GM18499 (cell line): ENCODE results near the gene G6PC1.
"Not testable (repeated sequence)": the region's sequence is repeated elsewhere in the genome, so short reads cannot be mapped to it uniquely, and the experiment has no call there.

Experiments
- ATAC-seq: cut with Tn5 transposase; IDR thresholded peaks from one replicate; pipeline ENCODE4 v1.9.1; 2021; ENCODE audit warnings: moderate number of reproducible peaks; ENCODE audit not compliant: insufficient read depth, unreplicated experiment

Gene G6PC1

DNA sequence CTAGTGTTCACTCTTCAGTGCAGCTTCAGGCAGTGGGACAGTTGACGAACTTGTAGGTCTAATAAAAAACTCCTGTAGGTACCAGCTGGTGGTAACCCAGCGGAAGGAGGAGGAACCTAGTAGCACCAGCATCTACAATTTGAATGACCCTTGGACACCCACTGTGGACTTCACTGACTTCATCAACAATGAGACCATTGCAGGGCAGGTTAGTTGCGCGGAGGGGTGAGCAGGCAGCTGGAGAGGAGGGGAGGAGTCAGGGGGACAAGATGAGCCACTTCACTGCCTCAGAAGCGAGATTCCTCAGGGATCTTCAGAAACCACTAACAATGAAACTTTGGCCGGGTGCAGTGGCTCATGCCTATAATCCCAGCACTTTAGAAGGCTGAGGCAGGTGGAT lies 27.3 kb upstream of the G6PC1 start:
- no peak for ATAC-seq

DNA sequence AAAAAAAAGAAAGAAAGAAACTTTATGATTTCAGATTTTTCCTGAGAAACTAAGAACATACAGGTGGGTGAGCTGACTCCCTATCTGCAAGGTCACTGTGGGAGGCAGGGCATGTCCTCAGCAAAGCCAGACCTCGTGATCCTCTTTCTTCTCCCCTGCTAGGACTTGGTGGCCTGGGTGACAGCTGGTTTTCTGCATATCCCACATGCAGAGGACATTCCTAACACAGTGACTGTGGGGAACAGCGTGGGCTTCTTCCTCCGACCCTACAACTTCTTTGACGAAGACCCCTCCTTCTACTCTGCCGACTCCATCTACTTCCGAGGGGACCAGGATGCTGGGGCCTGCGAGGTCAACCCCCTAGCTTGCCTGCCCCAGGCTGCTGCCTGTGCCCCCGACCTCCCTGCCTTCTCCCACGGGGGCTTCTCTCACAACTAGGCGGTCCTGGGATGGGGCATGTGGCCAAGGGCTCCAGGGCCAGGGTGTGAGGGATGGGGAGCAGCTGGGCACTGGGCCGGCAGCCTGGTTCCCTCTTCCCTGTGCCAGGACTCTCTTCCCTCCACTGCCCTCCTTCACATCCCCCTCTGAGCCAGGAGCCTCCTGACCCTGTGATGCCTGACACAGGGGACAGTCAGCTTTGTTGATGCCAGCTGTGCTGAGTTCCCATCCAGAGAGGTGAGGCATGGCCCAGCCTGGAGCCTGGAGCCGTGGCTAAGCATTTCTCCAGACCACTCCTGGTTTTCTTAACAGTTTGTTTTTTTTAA lies 26.5 kb upstream of the G6PC1 start:
- not testable (repeated sequence) for ATAC-seq

DNA sequence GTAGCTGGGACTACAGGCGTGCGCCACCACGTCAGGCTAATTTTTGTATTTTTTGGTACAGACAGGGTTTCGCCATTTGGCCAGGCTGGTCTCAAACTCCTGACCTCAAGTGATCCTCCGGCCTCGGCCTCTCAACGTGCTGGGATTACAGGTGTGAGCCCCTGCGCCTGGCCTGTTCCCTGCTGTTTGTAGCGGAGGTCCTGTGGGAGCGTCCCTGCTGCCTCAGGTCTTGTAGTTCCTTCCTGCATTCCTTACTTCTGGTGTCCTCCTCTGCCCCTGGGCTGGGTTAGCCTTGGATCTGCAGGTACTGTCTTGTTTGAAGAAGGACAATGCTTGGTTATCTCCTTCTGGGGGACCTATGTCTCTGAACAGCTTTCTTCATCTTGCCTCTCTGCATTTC lies 23.6 kb upstream of the G6PC1 start:
- ATAC-seq = no peak

DNA sequence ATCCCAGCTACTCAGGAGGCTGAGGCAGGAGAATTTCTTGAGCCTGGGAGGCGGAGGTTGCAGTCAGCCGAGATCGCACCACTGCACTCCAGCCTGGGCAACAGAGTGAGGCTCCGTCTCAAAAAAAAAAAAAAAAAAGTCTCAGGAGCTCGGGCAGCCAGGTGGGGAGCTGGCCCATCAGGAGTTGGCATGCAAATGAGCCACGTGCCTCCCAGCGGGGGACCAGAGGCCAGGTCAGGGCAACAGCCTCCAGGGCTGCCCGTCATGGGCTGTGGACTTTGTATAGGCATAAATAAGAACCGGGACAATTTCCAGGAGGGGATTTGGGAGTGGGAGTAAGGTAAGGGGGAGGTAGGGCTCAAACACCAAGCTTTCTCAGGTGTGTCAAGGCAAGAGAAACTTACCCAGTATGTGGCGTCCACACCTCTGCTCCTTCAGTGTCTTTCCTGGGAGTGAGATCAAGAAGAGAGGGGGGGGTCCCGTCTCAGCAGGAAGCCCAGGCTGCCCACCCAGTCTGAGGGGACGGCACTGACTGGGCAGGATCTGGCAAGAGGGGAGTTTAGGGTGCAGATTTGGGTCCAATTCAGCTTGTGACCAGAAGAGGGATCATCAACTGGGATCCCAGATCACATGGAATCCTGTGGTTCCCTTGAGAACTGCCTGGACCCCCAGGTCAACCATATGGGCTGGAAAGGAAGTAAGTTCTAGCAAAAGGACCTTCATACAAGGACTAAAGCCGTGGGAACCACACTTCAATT lies 22.3 kb upstream of the G6PC1 start:
- no peak for ATAC-seq

DNA sequence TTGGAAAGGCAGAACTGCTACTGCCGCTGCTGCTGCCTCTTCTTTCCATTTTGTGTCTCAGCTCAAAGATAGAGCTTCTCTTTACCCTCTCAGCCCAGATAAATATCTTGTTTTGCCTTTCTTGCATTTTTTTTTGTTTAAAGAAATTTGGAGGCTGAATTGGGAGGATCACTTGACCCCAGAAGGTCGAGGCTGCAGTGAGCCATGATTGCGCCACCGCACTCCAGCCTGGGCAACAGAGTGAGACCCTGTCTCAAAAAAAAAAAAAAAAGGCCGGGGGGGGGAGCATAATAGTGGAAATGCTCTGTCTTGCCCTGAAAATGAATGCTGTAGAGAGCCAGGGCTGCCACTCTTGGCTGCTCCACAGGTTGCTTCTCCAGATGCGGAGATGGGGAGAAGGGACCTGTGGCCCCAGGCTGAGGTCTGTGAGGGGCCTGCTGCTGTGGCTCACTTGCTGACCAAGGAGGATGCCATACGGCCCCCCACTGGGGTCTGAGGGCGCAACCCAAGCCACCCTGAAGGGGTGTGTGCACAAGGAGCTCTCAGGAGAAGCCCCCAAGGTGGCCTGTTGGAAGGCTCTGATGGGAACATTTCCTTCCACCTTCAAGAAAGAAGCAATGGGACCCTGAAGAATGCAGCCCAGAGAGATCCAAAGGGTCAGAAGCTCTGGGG lies 21.5 kb upstream of the G6PC1 start:
- no peak for ATAC-seq

DNA sequence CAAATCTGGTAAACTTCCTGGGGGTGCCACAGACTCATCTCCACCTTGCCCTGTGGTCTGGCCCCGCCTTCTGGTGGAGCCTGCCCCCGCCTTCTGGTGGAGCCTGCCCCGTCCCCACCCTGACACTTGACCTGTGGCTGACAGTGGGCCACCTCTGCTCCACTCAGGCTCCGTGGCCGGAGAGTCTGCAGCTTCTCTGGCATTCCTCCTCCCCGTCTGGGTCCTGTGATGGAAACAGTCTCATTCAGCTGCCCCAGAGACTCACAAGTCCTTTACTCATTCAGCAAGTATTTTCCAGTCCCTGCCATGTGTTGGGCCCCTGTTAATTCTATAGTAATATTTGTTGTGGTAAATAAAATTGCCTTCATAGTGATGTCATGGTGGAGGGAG lies 21.0 kb upstream of the G6PC1 start:
- ATAC-seq = no peak

DNA sequence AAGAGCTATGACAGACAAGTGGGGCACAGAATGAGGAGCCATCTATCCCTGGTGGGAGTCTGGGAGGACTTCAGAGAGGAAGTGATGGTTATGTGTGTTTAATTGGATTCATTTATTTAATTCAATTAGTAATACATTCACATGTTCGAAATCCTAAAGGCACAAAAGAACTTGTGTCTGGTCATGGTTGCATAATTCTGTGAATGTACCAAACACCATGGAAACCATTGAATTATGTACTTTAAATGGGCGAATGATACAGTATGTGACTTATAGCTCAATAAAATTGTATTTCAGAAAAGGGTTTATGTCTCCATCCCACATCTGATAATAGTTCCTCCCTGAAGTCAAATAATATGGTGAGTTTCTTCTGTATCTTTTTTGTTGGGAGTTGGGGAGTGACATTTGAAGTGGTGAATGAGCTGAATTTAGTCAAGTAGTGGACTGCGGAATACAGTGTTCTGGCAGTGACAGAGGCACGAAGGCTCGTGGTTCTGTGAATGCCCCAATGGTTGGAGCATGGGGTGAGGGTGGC lies 19.8 kb upstream of the G6PC1 start:
- ATAC-seq = no peak

DNA sequence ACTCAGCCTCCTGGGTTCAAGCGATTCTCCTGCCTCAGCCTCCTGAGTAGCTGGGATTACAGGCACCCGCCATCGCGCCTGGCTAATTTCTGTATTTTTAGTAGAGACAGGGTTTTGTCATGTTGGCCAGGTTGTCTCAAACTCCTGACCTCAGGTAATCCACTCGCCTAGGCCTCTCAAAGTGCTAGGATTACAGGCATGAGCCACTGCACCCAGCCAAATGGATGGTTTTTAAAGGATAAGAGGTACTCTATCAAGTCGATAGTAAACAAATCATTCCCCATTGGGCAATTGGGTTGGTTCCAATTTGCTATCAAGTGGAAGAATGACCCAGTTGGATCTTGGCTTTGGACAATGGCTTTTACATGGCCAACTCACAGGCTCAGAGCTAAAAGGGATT lies 18.9 kb upstream of the G6PC1 start:
- not testable (repeated sequence) for ATAC-seq

DNA sequence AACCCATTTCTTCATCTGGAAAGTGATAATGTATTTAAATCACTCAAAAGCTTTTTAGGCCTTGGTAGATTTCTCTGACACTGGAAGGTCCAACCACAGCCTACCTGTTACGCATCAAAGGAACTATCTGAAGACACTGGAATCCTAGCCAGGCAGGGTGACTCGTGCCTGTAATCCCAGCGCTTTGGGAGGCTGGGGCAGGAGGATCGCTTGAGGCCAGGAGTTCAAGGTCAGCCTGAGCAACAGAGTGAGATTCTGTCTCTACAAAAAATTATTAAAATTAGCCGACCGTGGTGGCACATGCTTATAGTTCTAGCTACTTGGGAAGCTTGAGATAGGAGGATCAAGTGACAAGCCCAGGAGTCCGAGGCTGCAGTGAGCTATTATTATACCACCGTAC lies 18.4 kb upstream of the G6PC1 start:
- ATAC-seq = no peak

DNA sequence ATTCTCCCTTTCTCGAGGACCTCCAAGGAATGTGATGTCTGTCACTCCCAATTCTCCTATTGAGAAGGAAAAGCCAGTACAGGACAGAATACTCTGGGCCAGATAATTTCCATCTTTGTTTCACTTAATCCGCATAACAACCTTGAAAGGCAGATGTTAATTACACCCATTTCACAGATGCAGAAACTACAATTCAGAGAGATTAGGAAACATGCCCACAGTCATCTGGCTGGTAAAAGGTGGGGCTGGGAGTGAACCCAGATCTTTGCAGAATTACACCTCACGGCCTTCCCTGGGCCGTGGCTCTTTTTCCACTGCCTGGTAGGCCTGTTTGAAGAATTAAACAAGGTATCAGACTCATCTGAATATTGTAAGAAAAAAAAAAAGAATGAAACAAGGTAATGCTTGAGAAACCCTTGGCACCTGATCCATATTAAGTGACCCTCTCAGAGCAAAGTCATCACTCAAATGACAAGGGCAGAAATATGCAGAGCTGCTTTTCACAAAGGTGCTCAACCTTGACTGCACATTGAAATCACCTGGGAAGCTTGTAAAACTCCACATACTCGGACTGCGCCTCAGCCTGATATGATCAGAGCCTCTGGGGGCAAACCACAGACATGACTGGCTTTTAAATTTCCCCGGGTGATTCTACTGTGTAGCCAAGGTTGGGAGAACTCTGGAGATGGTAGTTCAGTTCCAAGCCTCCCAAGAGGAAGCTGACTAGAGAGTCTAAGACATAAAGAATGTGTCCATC lies 16.6 kb upstream of the G6PC1 start:
- no peak for ATAC-seq

DNA sequence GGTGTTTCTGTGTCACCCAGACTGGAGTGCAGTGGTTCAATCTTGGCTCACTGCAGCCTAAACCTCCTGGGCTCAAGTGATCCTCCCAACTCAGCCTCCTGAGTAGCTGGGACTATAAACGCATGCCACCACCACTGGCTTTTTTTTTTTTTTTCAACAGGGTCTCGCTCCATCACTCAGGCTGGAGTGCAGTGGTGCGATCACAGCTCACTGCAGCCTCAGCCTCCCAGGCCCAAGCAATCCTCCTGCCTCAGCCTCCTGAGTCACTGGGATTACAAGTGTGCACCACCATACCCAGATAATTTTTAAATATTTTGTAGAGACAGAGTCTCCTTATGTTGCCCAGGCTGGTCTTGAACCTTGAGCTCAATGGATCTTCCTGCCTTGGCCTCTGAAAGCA lies 14.8 kb upstream of the G6PC1 start:
- not testable (repeated sequence) for ATAC-seq

DNA sequence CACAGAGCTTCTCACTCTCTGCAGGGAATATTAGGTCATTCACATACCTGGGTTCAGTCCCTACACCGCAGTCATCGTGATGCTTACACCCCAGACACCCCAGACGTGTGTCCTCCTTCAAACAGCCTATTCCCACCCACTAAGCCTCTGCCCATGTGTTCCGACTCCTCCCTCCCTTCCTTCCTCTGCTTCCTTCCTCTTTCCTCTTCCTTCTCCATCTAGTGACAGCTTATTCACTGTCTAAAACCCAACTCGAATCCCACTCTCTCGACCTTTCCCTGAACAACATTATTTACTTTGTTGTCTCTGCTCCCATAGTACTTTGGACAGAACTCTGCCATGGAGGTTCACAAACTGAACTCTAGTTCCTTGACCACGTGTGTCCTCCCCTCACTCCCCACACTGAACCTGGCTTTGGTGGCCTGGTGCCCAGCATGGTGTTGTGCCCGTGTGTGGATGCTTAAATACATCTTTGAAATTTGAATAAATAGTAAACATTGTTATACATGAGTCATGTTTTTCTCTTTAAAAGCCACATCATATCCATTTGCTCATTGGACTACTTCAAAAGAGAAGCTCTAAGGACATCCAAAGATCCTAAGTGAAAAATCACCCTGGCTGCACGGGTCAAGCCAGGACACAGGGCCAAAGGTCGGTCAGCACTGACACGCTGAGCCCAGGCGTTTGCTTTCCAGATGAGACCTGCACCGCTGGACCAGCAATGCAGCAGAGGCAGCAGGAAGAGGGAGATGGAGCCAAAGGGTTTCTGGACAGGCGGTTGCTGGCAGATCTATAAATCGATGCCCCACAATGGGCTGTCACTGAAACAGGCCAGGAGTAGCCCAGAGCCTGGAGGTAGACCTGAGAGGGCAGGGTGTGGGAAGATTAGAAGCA lies 14.1 kb upstream of the G6PC1 start:
- ATAC-seq = no peak

DNA sequence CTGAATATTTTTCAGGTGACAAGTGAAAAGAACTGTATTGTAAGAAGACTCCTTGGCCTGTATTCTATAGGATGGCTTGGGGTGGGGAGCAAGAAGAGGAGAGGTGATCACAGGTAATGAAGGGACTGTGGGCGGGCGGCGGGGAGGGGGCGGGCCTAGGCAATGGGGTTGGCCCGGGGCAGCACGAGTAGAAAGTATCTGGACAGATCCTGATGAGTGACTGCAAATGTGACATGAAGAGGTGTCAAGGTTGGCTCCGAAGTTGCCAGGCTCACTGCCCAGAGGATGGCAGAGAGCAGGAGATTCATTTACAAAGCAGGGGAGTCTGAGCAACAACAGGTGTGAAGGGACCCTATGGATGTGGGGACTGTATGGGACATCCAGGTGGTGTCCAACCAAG lies 10.8 kb upstream of the G6PC1 start:
- ATAC-seq = no peak

DNA sequence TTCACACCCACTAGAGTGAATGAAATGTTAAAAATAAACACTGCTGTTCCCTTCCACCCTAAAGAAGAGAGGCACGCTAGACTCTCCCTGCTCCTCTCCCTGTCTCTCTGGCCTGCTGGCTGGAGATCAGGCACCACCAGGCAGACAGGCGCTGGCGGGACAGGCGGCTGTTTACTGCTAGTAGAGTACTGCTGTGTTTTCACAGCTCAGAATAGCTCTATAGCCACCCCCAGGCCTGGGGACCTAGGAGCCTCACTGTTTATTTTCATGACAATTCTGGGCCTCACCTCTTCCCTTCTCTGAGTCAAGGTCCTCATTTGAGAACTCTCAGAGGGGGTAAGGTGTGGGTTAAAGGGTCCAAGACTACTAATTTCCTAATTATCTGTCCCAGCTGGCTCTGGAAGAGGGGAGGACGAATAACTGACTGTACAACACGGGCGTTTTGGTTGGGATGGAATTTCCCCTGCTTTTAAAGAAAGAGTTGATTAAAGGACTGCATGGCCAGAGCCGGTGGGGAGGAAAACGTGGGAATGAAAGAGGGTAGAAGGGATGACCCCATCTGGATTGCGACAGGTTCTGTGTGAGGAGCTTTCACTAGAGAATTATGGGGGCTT lies 9.0 kb upstream of the G6PC1 start:
- ATAC-seq = no peak

DNA sequence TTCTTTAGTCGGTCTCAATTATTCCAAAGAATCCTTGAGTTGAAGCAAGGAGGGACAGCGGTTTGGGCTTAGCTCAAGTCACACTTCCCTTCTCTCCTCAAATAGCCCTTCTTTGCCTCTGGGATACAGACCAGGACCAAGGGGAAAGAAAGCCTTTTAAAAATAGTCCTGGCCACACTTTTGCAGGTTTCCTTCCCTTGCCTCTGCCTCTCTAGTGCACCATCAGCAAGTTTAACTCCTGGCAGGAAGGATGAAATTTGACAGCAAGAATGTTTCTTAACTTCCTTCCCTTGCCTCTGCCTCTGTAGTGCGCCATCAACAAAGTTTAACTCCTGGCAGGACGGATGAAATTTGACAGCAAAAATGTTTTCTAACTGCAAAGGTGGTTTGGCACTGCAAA lies 7.2 kb upstream of the G6PC1 start:
- no peak for ATAC-seq

DNA sequence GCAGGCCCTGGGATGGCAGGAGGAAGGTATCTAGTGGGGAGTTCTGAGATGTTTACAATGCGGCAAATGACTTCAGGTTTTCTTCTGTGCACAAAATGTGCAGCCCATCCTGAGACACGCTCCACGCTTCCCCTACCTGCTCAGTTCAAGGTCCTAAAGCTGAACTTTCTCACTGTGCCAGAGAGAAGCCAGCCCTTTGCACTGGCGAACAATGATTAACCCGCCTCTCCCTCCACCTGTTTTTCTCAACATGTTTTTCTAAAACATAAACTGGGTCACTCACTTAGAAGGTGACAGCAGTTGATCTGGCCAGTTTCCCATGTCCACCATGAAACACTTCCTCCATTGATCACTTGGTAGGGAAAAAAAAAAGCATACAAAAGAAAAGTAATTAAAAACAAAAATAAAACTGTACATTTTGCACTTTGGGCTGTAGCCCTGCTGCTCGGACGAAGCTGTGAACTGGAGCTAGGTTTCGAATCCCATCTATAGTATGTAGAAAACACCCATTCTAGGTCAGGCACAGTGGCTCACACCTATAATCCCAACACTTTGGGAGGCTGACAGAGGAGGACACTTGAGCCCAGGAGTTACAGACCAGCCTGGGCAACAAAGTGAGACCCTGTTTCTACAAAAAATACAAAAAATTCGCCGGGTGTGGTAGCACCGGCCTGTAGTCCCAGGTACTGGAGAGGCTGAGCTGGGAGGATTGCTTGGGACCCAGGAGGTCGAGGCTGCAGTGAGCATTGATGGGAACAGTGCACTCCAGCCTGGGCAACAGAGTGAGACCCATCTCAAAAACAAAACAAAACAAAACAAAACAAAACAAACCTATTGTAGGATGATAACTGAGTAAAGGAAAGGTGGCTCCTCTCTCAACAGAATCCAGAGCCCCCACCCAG lies 6.1 kb upstream of the G6PC1 start:
- ATAC-seq = no peak

DNA sequence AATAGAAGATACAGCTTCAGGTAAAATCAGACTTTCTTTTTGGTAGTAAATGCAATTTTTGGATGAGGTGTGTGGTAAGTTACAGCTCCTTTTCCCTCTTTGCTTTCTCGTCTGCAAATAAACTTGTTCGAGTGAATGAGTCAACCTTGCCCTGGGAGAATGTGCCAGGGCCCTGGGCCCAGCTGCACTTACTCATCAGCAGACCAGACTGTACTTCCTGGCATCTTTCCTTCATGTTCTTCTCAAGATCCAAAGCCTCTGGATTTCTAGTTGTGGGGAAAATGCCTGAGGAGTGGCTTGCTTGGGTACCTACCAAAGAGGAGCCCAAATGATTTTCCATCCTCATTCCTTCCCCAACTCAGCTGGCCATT lies 5.4 kb upstream of the G6PC1 start:
- no peak for ATAC-seq

DNA sequence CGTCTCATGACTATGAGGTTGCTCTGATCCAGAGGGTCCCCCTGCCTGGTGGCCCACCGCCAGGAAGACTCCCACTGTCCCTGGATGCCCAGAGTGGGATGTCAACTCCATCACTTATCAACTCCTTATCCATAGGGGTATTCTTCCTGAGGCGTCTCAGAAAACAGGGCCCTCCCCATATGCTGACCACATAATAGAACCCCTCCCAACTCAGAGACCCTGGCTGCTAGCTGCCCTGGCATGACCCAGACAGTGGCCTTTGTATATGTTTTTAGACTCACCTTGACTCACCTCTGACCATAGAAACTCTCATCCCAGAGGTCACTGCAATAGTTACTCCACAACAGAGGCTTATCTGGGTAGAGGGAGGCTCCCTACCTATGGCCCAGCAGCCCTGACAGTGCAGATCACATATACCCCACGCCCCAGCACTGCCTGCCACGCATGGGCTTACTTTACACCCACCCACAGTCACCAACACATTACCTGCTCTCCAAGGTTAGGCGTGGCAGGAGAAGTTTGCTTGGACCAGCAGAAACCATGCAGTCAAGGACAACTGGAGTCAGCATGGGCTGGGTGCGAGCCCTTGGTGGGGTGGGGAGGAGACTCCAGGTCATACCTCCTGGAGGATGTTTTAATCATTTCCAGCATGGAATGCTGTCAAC lies 2.3 kb upstream of the G6PC1 start:
- no peak for ATAC-seq
